Erythroblast (primary cell): ENCODE measurements around the gene PDE6H.

Source experiments
- DNase-seq, 2 experiments: peaks; one replicate each; lab custom pipeline; 2025; lab: John Stamatoyannopoulos, UW
- GATA1 ChIP-seq: IDR thresholded peaks from 2 replicates; pipeline ENCODE4 v1.6.1; 2011; ENCODE audit warnings: low read depth, mild to moderate bottlenecking, control low read depth, low read length, moderate library complexity
- POLR2A ChIP-seq: IDR thresholded peaks from 2 replicates; pipeline ENCODE4 v1.6.1; 2011; ENCODE audit warnings: mild to moderate bottlenecking, low read length

Gene PDE6H

DNA sequence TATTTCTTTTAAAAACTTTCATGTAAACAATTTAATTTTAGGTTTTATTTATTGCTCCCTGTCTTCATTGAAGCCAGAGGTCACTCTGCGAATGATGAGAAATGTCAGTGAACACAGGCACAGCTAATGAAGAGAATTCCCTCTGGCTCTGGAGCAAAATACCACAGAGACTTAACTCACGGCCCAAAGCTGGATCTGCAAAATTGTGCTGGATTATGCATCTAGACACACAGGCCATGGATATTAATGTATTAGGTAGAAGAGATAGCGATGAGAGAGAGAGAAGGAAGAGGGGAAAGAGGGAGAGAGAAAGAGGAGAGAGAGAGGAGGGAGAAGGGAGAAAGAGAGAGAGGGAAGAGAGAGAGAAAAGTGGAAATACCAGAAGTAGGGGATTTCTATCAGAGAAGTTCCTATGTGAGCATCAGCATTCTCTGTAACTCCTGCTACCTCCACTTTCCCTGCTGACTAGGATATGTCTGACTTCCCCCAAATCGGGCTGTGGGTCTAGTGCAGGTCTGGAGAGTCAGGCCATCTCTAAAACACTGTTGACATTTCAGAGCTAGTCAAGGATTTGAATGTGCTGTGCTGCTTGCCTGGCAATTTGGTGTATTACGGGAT, 15.2 kb upstream of the PDE6H start:
- DNase-seq, result peak; percentile 20 to 33
- TF ChIP-seq POLR2A, result no peak
- no peak for TF ChIP-seq GATA1

- TF ChIP-seq POLR2A (no peak), GATA1 (no peak)
- peak; percentile 48 to 63 for DNase-seq
Observed at GRCh38 chr12:14958361-14959125, 14.3 kb upstream of the PDE6H start.

- TF ChIP-seq GATA1 (no peak), POLR2A (no peak)
- DNase-seq, result peak; percentile 31 to 40
Observed at GRCh38 chr12:14959126-14959440, 13.8 kb upstream of the PDE6H start.

DNA sequence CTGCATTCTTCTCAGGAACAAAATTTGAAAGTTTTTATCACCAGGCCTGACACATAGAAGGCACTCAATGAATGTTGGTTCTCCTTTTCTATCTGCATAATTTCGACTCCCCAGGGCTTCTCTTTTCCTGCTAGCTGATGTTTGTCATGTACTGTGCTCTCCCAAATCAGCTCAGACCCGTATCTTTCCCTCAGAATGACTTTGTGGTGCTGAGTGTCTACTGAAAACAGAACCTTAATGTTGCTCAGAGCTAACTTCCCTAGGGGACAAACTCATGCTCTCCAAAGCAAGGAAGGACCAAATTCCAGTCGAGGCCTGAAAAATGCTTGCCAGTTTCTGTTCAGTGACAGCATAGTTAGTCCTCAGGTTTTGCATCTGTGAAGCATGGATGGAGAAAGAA, 13.4 kb upstream of the PDE6H start:
- TF ChIP-seq GATA1, result no peak
- TF ChIP-seq POLR2A, result peak; percentile 36
- DNase-seq, result peak; percentile 31 to 43

DNA sequence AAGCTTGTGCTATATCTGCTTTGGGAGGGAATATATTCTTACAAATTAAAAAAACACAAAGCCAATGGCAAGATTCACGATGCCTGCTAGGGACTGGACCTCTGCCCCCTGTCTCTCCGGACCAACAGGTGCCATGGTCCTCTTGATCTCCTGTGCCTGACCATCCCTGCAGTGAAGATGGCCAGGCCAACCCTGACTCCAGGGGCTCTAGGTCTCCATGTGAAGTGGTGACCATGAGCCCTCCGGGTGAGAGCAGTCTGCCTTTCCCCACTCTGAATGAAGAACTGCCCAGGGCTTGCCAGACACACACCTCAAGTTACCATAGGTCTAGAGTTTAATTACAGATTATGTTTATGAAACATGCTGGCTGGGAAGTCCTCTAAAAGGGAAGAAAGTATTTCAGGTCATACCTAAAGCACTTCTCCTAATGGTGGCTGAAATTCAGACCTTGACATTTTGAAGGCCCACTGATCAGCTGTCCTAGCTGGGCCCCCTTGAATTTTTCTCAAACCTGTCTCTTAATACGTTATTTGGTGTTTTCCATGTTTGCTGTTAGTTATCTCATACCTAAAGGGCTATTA, 12.8 kb upstream of the PDE6H start:
- TF ChIP-seq POLR2A, result peak; percentile 7
- TF ChIP-seq GATA1, result no peak
- DNase-seq, result peak; percentile 28 to 34

DNA sequence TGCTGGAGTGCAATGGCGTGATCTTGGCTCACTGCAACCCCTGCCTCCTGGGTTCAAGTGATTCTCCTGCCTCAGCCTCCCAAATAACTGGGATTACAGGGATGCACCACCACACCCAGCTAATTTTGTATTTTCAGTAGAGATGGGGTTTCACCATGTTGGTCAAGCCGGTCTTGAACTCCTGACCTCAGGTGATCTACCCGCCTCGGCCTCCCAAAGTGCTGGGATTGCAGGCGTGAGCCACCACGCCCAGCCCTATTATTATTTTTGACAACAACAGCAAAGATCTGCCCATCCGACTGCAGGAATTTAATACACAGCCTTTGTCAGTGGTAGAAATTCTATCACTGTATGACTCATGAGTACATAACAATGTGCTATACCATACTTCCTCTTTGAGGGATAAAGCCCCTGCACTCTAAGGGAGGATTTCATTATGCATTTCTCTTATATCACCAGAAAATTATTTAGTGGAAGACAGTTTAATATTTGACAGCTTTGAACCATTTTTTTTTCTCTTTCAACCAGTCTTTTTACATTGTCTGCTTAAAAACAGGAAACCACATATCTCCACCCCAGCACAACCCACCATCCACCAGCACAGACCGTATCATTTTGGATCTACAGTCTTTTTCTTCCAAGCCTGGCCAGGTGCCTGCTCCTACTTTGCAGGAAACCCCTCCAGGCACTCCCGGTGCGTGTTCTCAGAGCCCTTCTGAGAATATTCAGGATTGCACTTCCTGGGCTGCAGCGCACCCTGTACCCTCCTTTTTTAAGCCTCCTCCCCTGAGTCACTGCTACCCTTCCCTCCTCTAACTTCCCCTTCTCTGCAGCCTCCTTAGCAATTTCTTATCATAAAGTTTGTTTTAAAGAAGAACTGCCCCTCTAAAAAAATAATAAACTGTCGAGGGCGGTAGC, 12.0 kb upstream of the PDE6H start:
- TF ChIP-seq POLR2A (no peak), GATA1 (no peak)
- DNase-seq, result peak; percentile 66 to 69

GRCh38 chr12:14961466-14962152, 11.2 kb upstream of the PDE6H start, which contains the start of gene ARHGDIB:
TSS of gene ARHGDIB (minus strand) at chr12:14961601. CDS start at chr12:14950712, 10,889 bp downstream.
- peak; percentile 85 to 93 for DNase-seq
- TF ChIP-seq POLR2A, result peak; percentile 86
- TF ChIP-seq GATA1, result no peak

DNA sequence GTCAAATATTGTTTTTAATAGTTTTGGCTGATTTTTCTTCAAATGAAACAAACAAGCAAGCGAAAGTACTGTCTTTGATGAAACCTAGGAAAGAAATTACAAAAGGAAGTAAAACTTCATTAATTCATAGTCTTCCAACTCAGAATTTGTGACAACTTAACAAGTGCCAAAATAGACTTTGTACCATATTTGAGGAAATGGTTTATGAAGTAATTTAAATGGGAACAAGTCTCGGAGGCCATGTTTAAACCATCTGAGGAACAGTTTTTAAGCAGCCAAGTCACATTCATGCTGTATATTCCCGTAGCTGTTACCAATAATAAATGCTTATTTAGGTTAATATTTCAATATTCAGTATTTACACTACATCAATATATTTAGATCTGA, 10.7 kb upstream of the PDE6H start:
- peak; percentile 47 to 53 for DNase-seq
- TF ChIP-seq GATA1 (no peak), POLR2A (no peak)

- TF ChIP-seq GATA1 (no peak), POLR2A (no peak)
- DNase-seq, result peak in 1 of 2 experiments; percentile 7
Observed at GRCh38 chr12:14962797-14963196, 10.0 kb upstream of the PDE6H start.

DNA sequence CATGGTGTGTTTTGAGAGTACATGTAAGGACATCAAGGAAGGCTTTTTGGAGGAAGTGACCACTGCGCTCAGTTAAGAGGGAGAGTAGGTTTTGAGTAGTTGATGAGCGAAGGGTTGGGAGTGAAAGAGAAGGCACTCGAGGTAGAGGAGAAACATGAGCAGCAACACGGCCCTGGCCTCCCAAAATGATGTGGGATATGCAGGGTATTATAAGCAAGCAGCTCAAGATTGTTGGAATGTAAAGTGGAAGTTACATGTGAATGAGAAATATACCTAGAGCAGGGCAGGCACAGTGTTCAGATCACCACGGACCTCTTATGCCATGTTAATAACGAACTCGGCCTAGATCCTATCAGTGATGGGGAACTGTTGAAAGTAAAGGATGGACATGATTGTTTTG, 9.3 kb upstream of the PDE6H start:
- DNase-seq, result no peak
- TF ChIP-seq POLR2A (no peak), GATA1 (no peak)

- TF ChIP-seq GATA1 (no peak), POLR2A (no peak)
- no peak for DNase-seq
Observed at GRCh38 chr12:14964406-14964805, 8.4 kb upstream of the PDE6H start.

GRCh38 chr12:14965221-14965620, 7.6 kb upstream of the PDE6H start:
- no peak for TF ChIP-seq GATA1
- no peak for TF ChIP-seq POLR2A

GRCh38 chr12:14968478-14968877, 4.4 kb upstream of the PDE6H start:
- TF ChIP-seq GATA1 (no peak), POLR2A (no peak)
- DNase-seq, result no peak

More at GRCh38 chr12:14965221-14965620, 7.6 kb upstream of the PDE6H start:
- no peak for DNase-seq
